HCT116 (cell line): ENCODE measurements around the gene G3BP1.

Experiments
- ATF3 ChIP-seq: IDR thresholded peaks from 2 replicates; pipeline ENCODE4 v1.6.1; 2012
- CTCF ChIP-seq, 3 experiments: fragments of 200-600 bp in 1 of 3; sonication (generic) in 1 of 3; IDR thresholded peaks in 2 of 3; conservative IDR thresholded peaks in 1 of 3; 2 replicates each; pipeline ENCODE4 v1.5.1; 2012 to 2017; ENCODE audit warnings: low read depth in 2 of 3, low read length in 2 of 3, antibody characterized with exemption in 1 of 3, borderline replicate concordance in 1 of 3, control low read depth in 1 of 3, mild to moderate bottlenecking in 1 of 3, mixed read lengths in 1 of 3, mixed run types in 1 of 3, moderate library complexity in 1 of 3; ENCODE audit not compliant: insufficient read depth in 1 of 3
- EZH2 ChIP-seq: fragments of 200-600 bp; sonication (generic); IDR thresholded peaks from 2 replicates; pipeline ENCODE4 v1.6.1; 2017; ENCODE audit warnings: antibody characterized with exemption, mixed run types
- EZH2phosphoT487 ChIP-seq: fragments of 200-600 bp; IDR thresholded peaks from 2 replicates; pipeline ENCODE4 v1.6.1; 2018; ENCODE audit warnings: antibody characterized with exemption, borderline replicate concordance
- REST ChIP-seq: IDR thresholded peaks from 2 replicates; pipeline ENCODE4 v1.6.1; 2012; ENCODE audit warnings: low read depth
- SP1 ChIP-seq: IDR thresholded peaks from 2 replicates; pipeline ENCODE4 v1.6.1; 2012; ENCODE audit warnings: low read depth
- TCF7L2 ChIP-seq: IDR thresholded peaks from 2 replicates; pipeline ENCODE4 v1.7.0; 2011; ENCODE audit warnings: borderline replicate concordance, inconsistent platforms; ENCODE audit not compliant: insufficient read depth, insufficient read length; ENCODE audit errors: extremely low read depth

GRCh38 chr5:151773951-151774350, 2.2 kb downstream of the G3BP1 start:
- no peak for TF ChIP-seq CTCF (IDR thresholded peaks at IDR 0.05 in 2 of 3, conservative IDR thresholded peaks at IDR 0.05 in 1 of 3; ENCODE audit: borderline replicate concordance in 1 of 3, insufficient read depth in 1 of 3, low read depth in 2 of 3, low read length in 2 of 3)
- TF ChIP-seq TCF7L2, result no peak
- no peak for TF ChIP-seq ATF3
- TF ChIP-seq EZH2, result no peak
- TF ChIP-seq REST, result no peak
- TF ChIP-seq EZH2phosphoT487, result no peak
- TF ChIP-seq SP1, result no peak
